GM20000 (cell line): ENCODE measurements around the gene ECPAS.
"Not testable (repeated sequence)": the region's sequence is repeated elsewhere in the genome, so short reads cannot be mapped to it uniquely, and the experiment has no call there.

Experiments used
- DNase-seq: peaks from one replicate; pipeline ENCODE4 v3.0.0; 2012; ENCODE audit warnings: low spot score
- TF ChIP-seq, protein P1 (sequence below): IDR thresholded peaks from 2 replicates; pipeline ENCODE4 v1.5.1; 2012; ENCODE audit warnings: mild to moderate bottlenecking, control low read depth; ENCODE audit errors: extremely low read depth, missing control alignments

The ECPAS gene

DNA sequence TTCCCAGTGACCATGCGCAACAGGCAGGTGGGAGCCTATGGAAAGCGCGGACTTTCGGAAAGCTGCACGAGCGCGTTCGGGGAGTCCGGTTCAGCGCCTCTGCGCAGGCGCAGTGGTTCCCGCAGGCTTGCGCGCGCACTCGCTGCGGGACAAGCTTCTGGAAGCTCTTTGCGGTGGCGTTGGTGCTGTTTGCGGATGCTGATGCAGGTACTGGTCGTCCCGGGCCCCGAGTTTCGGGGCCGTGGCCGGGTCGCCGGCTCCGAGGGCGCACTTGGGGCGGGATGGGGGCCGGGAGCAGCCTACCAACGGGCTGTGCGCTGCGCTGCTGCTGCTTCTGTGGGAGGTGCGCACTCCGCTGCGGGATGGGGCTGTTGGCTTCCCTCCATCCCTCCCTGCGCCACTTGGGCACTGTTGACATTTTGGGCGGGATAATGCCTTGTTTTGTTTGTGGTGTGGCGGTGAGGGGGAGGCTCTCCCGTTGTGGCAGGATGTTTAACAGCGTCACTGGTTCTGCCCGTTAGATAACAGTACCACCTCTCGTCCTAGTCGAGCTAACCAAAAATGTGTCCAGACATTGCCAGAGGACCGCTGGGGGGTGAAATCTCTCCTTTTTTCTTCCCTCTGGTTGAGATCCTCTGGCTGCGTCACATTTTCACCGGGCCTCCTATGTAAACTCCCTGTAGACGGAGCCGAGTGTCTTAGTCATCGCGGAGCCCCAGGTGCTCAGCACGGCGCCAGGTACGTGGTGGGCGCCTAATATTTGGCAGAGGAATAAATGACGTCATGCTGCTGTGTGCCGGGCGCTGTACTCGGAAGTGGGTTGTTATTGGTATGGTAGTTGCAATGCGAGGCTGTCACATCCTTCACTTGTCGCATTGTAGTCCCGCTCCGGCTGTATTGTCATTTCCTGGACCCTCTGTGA, 41.1 kb upstream of the ECPAS start, which contains the start of gene ZNF483:
TSS of gene ZNF483 (plus strand) at position 124 of the 922 bp plus-strand sequence. CDS start 2,217 bp downstream, outside the sequence.
- DNase-seq, result peak; percentile 71
- TF ChIP-seq, protein P1, sequence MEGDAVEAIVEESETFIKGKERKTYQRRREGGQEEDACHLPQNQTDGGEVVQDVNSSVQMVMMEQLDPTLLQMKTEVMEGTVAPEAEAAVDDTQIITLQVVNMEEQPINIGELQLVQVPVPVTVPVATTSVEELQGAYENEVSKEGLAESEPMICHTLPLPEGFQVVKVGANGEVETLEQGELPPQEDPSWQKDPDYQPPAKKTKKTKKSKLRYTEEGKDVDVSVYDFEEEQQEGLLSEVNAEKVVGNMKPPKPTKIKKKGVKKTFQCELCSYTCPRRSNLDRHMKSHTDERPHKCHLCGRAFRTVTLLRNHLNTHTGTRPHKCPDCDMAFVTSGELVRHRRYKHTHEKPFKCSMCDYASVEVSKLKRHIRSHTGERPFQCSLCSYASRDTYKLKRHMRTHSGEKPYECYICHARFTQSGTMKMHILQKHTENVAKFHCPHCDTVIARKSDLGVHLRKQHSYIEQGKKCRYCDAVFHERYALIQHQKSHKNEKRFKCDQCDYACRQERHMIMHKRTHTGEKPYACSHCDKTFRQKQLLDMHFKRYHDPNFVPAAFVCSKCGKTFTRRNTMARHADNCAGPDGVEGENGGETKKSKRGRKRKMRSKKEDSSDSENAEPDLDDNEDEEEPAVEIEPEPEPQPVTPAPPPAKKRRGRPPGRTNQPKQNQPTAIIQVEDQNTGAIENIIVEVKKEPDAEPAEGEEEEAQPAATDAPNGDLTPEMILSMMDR, result no peak

DNA sequence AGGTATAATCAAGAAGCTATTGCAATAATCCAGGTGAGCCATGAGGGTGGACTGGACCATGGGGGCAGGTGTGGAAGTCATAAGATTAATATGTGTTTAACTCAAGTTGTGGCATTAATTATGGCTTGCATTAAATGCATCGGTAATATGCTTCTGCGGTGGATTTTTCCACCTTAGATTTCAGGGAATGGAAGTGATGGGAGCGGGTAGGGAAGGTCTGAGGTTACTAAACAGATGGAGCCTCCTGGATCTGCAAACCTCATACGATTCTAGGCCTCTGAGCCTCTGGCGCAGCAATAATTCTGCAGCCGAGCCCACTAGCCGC, 40.5 kb upstream of the ECPAS start:
- TF ChIP-seq, protein P1, result no peak
- no peak for DNase-seq

DNA sequence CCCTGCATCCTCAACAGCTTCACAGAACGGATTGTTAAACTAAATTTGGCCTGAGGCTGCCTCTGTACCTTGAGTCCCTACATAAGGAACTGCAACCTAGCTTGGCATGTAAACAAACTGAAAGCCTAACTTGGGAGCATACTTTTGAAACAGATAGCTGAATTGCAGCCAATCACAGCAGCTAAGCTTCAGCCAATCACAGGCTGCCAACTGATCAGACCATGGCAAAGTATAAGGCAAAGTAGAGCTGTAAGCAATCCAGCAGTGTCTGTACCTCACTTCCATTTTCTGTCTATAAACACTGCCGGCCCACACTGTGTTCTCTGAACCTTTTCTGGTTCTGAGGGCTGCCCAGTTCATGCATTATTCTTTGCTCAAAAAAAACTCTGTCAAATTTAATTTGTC, 31.9 kb upstream of the ECPAS start:
- TF ChIP-seq, protein P1, result no peak
- DNase-seq, result no peak

DNA sequence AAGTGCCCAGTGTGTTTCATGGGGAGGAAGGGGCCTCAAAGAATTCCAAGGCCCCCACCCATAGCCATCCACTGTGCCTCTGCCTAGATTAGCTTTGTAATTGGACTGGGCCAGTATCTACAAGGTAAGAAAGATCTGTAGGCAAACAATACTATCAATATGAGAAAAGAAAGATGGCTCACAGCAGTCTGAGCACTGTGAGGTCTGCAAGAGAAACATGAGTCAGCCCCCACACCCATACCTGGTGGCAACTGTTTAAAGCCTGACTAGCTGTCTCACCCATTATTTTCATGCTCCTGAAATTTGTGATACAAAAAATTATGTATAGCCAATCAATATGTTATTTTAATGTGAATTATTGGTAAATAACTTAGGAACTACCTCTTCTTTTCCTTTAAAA, 30.8 kb upstream of the ECPAS start:
- no peak for DNase-seq
- TF ChIP-seq, protein P1, result no peak

DNA sequence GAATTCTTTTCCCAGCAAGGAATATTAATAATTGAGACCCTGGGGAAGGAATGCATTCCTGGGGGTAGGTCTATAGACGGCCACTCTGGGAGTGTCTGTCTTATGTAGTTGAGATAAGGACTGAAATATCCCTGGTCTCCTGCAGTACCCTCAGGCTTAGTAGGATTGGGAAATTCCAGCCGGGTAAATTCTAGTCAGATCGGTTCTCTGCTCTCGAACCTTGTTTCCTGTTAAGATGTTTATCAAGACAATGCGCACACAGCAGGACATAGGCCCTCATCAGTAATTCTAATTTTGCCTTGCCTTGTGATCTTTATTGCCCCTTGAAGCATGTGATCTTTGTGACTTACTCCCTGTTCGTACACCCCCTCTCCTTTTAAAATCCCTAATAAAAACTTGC, 27.4 kb upstream of the ECPAS start:
- not testable (repeated sequence) for DNase-seq

DNA sequence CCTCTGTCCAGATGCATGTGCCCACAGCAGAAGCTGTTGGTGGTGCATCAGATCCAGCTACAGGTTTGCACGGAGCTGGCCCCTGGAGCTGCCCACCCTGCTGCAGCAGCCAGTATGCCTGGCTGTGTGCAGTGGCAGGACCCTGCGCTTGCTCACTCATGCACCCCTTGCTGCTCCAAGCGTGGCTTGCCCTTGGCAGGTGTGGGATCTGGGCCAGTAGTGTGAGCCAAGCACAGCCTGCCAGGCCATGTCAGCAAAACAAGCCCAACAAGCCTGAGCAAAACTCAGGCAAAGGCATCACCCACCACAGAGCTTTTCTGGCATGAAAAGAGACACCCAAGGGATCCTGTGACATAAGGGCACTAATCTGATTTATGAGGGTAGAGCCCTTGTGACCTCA, 18.3 kb upstream of the ECPAS start:
- TF ChIP-seq, protein P1, result no peak
- DNase-seq, result no peak

DNA sequence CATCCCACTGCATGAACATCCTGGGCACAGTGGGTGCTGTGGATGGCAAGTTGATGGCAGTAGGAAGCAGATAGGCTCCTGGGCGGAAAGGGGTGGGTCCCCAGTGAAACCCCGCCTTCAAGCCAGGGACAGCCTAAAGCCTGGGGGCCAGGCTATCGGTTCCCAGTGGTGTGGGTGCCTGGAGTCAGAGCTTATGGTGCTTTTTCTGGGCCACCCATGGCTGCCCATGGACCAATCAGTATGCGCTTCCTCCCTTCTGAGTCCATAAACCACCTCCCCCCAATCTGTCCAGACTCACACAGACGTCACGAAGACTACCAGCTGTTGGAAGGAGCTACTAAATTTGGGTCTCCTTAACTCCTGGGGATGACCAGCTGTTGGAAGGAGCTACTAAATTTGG, 17.5 kb upstream of the ECPAS start:
- TF ChIP-seq, protein P1, result no peak
- no peak for DNase-seq
